K562 treated with DMSO at 1 percent for 12 hours (cell line): ENCODE results near the gene TMEM25. TPM values are rescaled to one million over a fixed set of nuclear protein-coding genes. Genes with fewer than 3 reads are reported as not detected.

Experiments
- total RNA-seq: library from RNA; unstranded; fragments of 300-600 nt; gene quantifications from 2 replicates; pipeline ENCODE4 v1.2.3, GENCODE V29; 2022; ENCODE audit not compliant: insufficient read depth

TMEM25 gene
- total RNA-seq: 7.3 and 8.2 TPM in 2 replicates

GRCh38 chr11:118530683-118531596 is at the start of gene TMEM25:
Gene TMEM25, plus strand, starts transcription at chr11:118531192. Its CDS starts 610 bp downstream, at chr11:118531802.

GRCh38 chr11:118527109-118527508 is 3.9 kb upstream of the TMEM25 start, which contains the start of gene TTC36:
Gene TTC36, plus strand, starts transcription at chr11:118527474. Its CDS starts 21 bp downstream, at chr11:118527495.

DNA sequence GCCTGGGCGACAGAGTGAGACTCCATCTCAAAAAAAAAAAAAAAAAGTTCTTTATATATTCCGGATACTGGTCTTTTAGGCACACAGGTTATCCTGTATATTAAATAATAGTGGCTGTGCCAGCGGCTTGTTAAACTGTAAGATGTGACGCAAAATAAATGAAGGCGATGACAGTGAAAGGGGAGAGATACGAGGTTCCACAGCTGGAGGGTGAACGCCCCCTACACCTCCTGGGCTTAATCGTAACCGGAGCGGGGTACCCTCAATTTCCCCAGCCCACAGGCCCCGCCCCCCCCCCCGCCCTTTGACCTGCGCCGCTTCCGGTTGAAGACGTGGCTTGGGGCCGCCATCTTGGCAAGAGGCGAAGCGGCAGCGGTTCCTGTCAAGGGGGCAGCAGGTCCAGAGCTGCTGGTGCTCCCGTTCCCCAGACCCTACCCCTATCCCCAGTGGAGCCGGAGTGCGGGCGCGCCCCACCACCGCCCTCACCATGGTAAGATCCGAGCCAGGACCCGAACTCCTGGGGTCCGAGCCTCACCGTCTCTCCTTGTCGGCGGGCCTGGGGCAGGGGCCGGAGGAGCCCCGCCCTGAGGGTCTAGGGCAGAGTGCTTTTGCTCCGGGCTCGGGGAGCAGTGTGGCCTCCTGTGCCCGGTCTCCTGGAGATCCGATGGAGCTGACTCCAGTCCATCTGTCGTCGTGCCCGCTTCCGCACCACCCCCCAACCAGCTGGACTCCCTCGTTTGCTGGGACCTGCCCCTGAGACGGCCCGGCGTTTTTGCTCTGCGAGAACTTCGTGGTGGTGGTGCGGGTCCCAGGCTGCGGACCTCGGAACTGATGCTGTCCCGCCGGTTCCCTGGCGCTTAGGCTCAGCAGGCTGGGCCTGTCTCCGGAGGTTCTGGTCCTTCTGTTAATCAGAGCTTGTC is 41.3 kb downstream of the TMEM25 start, which contains the start of gene ARCN1:
ARCN1 (plus strand) TSS at position 349 of the 920 bp plus-strand sequence; CDS start at position 488, 139 bp downstream.

Other genes with a start within 250 kb of the TMEM25 start
- gene CD3E, start 226.5 kb upstream of the TMEM25 start, total RNA-seq: 0.75 and 0.99 TPM in 2 replicates
- 10.2 and 11.7 TPM in 2 replicates for gene CD3D, start 188.5 kb upstream of the TMEM25 start, total RNA-seq
- 1.5 TPM in 1 of 2 replicates, not detected in the other for gene CD3G, start 186.8 kb upstream of the TMEM25 start, total RNA-seq
- 5.5 and 29.7 TPM in 2 replicates for gene UBE4A, start 171.6 kb upstream of the TMEM25 start, total RNA-seq
- gene ATP5MG, start 129.6 kb upstream of the TMEM25 start, total RNA-seq: 170 and 215 TPM in 2 replicates
- gene KMT2A, start 94.7 kb upstream of the TMEM25 start, total RNA-seq: 4.2 and 30.5 TPM in 2 replicates
- 1.8 and 2.5 TPM in 2 replicates for gene TTC36, start 3.7 kb upstream of the TMEM25 start, total RNA-seq
- gene IFT46, start 34.7 kb downstream of the TMEM25 start, total RNA-seq: 22.9 and 27.9 TPM in 2 replicates
- 59.8 and 156 TPM in 2 replicates for gene ARCN1, start 41.2 kb downstream of the TMEM25 start, total RNA-seq
- gene PHLDB1, start 76.4 kb downstream of the TMEM25 start, total RNA-seq: 12.9 and 39.4 TPM in 2 replicates
- not detected in 2 replicates for gene TREH, start 148.5 kb downstream of the TMEM25 start, total RNA-seq